HG02571 (cell line): Measurements from ENCODE around the gene RAB32.

ENCODE experiments used
- ATAC-seq: cut with Tn5 transposase; IDR thresholded peaks from one replicate; pipeline ENCODE4 v1.9.1; 2021; ENCODE audit warnings: mild to moderate bottlenecking, moderate library complexity; ENCODE audit not compliant: unreplicated experiment

The RAB32 gene

DNA sequence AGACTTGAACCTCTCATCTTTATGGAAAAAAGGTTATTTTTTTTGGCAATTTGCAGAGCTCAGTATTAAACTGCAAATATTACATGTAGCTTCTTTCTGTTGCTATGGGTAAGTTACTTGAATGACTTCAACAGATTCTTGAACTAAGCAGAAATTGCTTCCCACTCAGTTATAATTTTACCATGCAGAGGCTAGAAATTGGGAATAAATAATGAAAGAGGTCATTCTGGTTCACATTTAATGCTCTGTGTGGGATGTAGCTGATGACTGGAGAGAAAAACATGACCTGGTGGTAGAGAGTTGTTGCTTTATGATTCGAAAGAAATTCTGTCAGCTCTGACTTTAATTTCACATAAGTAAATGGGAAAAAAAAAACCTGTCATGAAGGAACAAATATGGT is 38.3 kb downstream of the RAB32 start:
- ATAC-seq = no peak

DNA sequence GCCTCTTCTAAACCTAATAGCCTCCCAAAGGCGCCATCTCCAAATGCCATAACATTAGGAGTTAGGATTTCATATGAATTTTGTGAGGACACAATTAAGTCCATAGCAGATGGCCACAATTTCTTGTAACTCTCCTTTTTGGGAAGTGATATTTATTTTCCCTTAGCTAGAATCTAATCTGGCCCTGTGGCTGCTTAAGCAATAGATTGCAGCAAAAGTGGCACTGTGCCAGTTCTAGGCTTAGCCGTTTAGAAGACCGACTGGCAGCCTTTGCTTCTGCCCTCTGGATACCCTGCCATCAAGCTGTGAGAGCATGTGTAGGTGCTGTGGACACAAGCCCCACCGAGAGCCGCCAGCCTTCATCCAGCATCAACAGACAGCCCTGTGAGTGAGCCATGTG is 39.2 kb downstream of the RAB32 start:
- no peak for ATAC-seq

DNA sequence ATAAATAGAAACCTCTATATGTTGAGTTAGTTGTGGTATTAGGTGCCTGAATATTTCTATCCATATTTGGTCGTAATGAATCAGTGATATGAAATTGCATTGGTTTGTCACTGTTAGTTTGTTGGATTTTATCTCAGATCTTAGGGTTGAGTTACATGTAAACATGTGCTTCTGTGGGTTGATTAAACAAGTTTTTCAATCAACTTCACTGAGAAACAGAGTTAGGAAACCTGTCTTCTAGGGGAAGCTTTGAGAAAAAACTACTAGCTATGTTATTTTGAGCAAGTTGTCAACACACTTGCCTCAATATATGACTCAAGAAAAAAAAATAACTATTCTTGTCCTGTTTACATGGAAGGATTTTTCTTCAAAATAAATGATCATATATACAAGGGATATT is 40.3 kb downstream of the RAB32 start:
- ATAC-seq = no peak

DNA sequence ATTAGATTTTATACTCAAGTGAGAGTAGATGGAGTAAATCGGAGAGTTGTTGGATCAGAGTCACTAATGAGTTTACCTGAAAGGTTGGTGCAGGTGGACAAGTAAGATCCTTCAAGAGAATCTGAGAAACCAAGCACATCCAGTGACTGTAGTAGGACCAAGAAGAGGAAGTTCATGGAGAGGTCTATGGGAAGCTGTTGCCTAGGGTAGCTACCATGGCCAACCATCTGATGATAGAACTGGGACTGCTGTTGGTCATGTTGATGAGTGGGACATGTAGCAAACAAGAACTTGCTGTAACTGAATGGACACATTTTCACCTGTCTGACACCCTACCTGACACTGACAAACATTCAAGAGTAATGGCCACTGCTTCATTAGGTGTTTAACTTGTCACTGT is 43.8 kb downstream of the RAB32 start:
- no peak for ATAC-seq

DNA sequence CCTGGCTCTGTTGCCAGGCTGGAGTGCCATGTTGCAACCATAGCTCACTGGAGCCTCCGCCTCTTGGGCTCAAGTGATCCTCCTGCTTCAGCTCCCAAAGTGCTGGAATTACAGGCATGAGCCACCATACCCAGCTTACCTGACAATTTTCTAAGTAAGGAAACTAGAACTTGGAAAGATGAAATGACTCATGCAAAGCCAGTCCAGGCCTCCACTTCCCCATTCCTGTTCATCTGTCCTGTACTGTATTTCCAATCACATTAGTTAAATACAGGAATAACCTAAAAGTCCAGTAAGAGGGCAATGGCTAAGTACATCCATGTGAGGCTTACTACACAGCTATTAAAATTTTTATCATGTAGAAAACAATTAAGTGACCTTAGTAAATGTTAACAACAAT is 46.9 kb downstream of the RAB32 start:
- no peak for ATAC-seq

DNA sequence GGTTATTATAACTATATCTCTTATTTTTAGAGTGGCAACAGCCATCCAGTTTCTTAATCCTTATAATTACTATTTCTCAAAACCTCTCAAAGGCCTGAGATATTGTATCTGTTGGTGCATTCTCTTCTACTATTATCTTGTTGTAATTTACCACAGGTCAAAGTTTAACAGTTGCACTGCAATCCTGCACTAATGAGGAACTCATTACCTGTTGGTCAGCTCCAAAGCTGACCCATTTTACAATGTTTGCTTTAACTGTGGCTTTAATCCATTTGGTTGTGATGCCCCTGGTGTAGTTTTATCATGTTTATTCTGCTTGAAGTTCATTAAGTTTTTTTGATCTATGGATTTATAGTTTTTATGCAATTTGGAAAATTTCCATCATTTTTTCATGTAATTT is 48.8 kb downstream of the RAB32 start:
- ATAC-seq = no peak

DNA sequence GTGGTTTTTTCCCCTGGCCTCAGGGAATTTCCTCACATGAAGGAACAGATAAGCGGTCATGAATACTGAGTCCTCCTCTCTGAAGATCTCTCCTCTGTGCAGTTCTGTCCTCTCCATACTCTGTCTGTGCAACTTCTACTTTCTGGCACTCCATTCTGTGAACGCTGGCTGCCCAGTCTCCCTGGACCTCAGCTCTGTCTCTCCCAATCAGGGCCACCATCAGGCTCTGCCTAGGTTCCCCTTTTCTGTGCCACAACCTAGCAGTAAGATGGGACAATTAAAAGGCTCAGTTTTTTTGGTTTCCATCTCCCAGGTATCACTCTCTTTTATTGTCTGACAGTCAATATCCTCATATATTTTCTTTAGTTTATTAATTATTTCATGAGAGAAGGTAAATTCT is 50.4 kb downstream of the RAB32 start:
- ATAC-seq = no peak

DNA sequence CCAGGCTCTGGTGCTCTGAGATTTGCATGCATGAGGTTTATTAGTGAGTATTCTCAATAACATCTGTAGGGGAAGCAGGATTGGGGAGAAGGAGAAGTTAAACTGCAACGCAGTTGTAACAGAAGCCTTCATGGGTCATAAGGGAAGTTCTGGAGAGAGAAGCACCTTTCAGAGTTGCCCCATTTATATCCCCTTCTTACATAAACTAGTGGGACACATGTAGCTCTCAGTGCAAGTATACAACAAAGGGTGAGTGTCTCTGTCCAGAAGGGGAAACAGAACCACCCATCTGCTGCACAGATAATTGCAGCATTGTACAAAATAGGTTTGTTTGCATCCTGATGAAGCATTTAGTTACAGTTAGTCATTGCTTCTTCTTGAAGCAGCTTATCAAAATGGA is 50.9 kb downstream of the RAB32 start:
- no peak for ATAC-seq

DNA sequence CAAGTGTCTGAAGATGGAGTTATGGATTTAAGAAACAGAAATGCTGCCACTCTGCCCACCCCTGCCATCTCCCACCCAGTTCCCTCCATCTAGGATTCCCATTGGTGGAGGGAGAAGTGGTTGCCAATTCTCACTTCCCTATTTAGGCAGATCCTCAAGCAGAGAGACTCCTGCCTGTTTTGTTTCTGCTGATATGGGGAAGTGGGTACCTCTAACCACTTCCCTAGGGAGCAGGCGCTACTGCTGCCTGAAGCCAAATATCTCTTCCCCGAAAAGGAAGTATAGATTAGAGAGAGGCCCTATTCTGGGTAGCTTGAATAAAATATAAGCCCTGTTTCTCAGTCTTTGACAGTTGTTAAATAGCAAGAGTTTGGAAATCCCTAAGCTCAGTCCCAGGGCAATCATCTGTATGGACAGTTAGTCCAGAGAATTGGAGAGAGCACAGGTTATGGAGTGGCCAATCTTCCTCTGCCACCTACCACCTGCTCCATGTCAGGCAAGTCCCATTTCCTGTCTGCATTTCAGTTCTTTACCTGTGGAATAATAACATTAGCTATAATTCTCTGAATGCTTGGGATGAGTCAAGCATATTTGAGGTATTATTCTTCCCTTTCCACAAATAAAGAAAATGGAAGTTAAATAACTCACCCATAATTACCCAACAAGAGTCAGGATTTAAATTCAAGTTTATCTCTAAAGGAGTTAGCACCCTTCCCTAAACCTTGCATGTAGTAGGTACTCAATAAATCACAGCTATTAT is 52.5 kb downstream of the RAB32 start:
- no peak for ATAC-seq

DNA sequence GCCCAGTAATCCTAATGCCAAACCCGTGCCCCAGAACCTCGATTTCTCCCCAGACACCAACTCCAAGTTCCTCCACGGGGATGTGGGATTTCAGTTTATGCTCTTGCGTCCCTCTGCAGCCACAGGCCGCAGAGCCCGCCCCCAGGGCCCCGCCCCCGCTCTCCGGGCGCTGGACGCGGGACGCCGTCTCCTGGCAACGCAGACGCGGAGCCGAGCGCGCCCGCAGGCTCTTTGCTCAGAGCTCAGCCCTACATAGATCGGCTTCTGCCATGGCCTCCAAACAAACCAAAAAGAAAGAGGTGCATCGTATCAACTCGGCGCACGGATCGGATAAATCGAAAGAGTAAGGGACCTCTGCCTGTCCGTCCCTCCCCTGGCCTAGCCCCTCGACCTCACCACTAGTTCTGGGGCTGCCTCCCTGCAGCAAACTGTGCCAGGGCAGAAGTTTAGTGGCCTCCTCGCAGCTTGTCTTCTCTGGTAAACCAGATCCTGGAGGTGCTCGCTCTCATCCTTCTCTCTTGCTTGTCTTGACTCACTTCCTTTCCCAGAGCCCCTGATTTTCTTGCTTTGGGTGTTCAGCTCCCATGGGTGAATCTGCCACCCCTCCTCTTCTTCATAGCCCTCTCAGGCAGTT is 55.3 kb downstream of the RAB32 start, which contains the start of gene ADGB:
ADGB (plus strand) TSS at position 201 of the 634 bp plus-strand sequence; CDS start at position 270, 69 bp downstream.
- ATAC-seq = no peak

DNA sequence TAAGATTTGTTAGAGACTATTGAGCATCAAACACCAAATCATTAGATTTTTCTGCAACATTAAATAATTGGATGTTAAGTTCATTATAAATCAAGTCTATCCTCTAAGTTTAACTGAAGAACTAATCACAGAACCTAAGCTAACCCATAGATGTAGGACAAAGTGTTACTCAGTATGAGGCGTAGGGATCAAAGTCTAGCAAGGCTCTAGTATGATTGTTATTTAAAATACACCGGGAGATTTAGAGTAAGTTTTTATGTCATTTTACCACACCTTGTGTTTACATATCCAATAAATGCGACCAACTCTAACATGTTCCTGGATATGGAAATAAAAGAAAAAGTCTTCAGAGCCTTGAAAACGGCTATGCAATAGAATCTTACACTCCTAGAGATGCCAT is 57.7 kb downstream of the RAB32 start:
- ATAC-seq = no peak

DNA sequence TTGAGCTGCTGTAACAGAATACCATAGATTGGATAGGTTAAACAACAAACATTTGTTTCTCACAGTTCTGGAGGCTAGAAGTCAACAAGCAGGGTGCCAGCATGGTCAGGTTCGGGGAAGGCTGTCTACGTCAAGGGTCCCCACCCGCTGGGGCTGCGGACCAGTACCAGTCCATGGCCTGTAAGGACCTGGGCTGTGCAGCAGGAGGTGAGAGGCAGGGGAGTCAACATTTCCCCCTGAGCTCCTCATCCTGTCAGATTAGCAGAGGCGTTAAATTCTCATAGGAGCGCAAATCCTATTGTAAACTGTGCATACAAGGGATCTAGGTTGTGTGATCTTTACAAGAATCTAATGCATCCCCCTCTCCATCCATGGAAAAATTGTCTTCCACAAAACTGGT is 58.9 kb downstream of the RAB32 start:
- no peak for ATAC-seq
